HepG2 (cell line): ENCODE data around the gene CUL5. TPM values are rescaled to one million over a fixed set of nuclear protein-coding genes. Genes with fewer than 3 reads are reported as not detected.

Experiments
- AFF4 ChIP-seq: sonication (generic); formaldehyde crosslinking; IDR thresholded peaks from 2 replicates; pipeline ENCODE4 v1.4.0; 2020; ENCODE audit warnings: missing genetic modification reagents
- BRCA1 ChIP-seq: sonication (generic); formaldehyde crosslinking; IDR thresholded peaks from 2 replicates; pipeline ENCODE4 v1.4.0; 2020; ENCODE audit warnings: missing genetic modification reagents
- E2F1 ChIP-seq: sonication (generic); formaldehyde crosslinking; IDR thresholded peaks from 2 replicates; pipeline ENCODE4 v1.5.0; 2020; ENCODE audit warnings: missing genetic modification reagents
- GPBP1L1 ChIP-seq: sonication (generic); formaldehyde crosslinking; IDR thresholded peaks from 2 replicates; pipeline ENCODE4 v1.5.0; 2020; ENCODE audit warnings: mild to moderate bottlenecking, missing genetic modification reagents
- HDAC2 ChIP-seq: sonication (generic); formaldehyde crosslinking; IDR thresholded peaks from 2 replicates; pipeline ENCODE4 v1.4.0; 2020; ENCODE audit warnings: missing genetic modification reagents
- HOXD1 ChIP-seq: sonication (generic); formaldehyde crosslinking; IDR thresholded peaks from 2 replicates; pipeline ENCODE4 v1.5.0; 2020; ENCODE audit warnings: missing genetic modification reagents
- SIX1 ChIP-seq: sonication (generic); formaldehyde crosslinking; IDR thresholded peaks from 2 replicates; pipeline ENCODE4 v1.4.0; 2020; ENCODE audit warnings: missing genetic modification reagents, borderline replicate concordance
- TEF ChIP-seq: sonication (generic); formaldehyde crosslinking; IDR thresholded peaks from 2 replicates; pipeline ENCODE4 v1.5.0; 2020; ENCODE audit warnings: missing genetic modification reagents
- TFDP1 ChIP-seq: IDR thresholded peaks from 2 replicates; pipeline ENCODE4 v1.6.1; 2016; ENCODE audit warnings: missing compliant biosample characterization, missing genetic modification reagents, borderline replicate concordance
- ZBTB3 ChIP-seq: sonication (generic); formaldehyde crosslinking; IDR thresholded peaks from 2 replicates; pipeline ENCODE4 v1.4.0; 2020; ENCODE audit warnings: low read depth, mild to moderate bottlenecking, moderate library complexity, missing genetic modification reagents, borderline replicate concordance
- ZNF468 ChIP-seq: sonication (generic); formaldehyde crosslinking; IDR thresholded peaks from 2 replicates; pipeline ENCODE4 v1.8.0; 2022; ENCODE audit warnings: mild to moderate bottlenecking, moderate library complexity, missing genetic modification reagents
- ZNF597 ChIP-seq: sonication (generic); formaldehyde crosslinking; IDR thresholded peaks from 2 replicates; pipeline ENCODE4 v1.5.0; 2020; ENCODE audit warnings: missing genetic modification reagents
- ZNF770 ChIP-seq: sonication (generic); formaldehyde crosslinking; IDR thresholded peaks from 2 replicates; pipeline ENCODE4 v1.5.0; 2020; ENCODE audit warnings: mild to moderate bottlenecking, missing genetic modification reagents
- ZNF777 ChIP-seq: sonication (generic); formaldehyde crosslinking; IDR thresholded peaks from 2 replicates; pipeline ENCODE4 v1.4.0; 2020; ENCODE audit warnings: missing genetic modification reagents
- polyA plus RNA-seq, 8 experiments: library from polyadenylated mRNA; depleted of rRNA in 3 of 8; stranded (reverse) in 7 of 8; unstranded in 1 of 8; fragments of >200 nt; fragmentation: Illumina TruSeq in 4 of 8; extraction: Trizol in 4 of 8; gene quantifications; 2 replicates each; pipeline versions ENCODE4 v1.2.1 to v1.2.3, GENCODE V29; 2011 to 2016; ENCODE audit warnings: low read depth in 4 of 8, missing spikeins in 1 of 8, mixed read lengths in 1 of 8; ENCODE audit not compliant: insufficient read depth in 1 of 8
- total RNA-seq, 5 experiments: library from RNA; depleted of rRNA; stranded (reverse); fragments of >200 nt; fragmentation: Illumina TruSeq; extraction: Trizol; gene quantifications; 2 replicates each; pipeline ENCODE4 v1.2.3, GENCODE V29; 2016; ENCODE audit warnings: low read depth in 1 of 5

Gene CUL5
- total and polyA plus RNA-seq, 2 of the 13 experiments (the other 11 are each of a cell fraction or from before 2014, with no cell fraction given): 7.0 to 24.7 TPM

GRCh38 chr11:108008656-108009496 lies at the start of gene CUL5 (continued):
- TF ChIP-seq GPBP1L1 (CRISPR knock-in tag): no peak
- TF ChIP-seq BRCA1: 0 out of 2 replicates have a peak, but pooled peaks have one; percentile 78
- TF ChIP-seq SIX1 (CRISPR knock-in tag): peak; percentile 48; the same call in 1 of the 2 replicates
- peak; percentile 49; the same call in 1 of the 2 replicates for TF ChIP-seq AFF4 (CRISPR knock-in tag)
- TF ChIP-seq HOXD1 (CRISPR knock-in tag): peak; percentile 77
- peak; percentile 30 for TF ChIP-seq HDAC2 (CRISPR knock-in tag)
- peak; percentile 84 for TF ChIP-seq ZNF770 (CRISPR knock-in tag)
- no peak; the same call in 1 of the 2 replicates for TF ChIP-seq ZNF468 (CRISPR knock-in tag)
- peak; percentile 63; the same call in 1 of the 2 replicates for TF ChIP-seq TFDP1
- TF ChIP-seq TEF (CRISPR knock-in tag): 0 out of 2 replicates have a peak, but pooled peaks have one; percentile 23
- 0 out of 2 replicates have a peak, but pooled peaks have one; percentile 25 for TF ChIP-seq ZBTB3 (CRISPR knock-in tag)
- peak; percentile 62; the same call in 1 of the 2 replicates for TF ChIP-seq ZNF777
- peak; percentile 32 for TF ChIP-seq E2F1
- no peak for TF ChIP-seq ZNF597 (CRISPR knock-in tag)
